ENCODE measurements around the gene RSPH9. TPM values are rescaled to one million over a fixed set of nuclear protein-coding genes. Genes with fewer than 3 reads are reported as not detected.

RSPH9 gene
- polyA plus RNA-seq, 3 donors, result 0.05 to 0.52 (median 0.13) TPM

GRCh38 chr6:43671011-43671800 lies 26.4 kb downstream of the RSPH9 start:
- Histone ChIP-seq H3K27me3 (ENCODE audit: control insufficient read depth in 2 of 2, insufficient read depth in 2 of 2, low read length in 2 of 2) (peaks cover 0 to 3% of the 10 kb centered on the region in 2 donors), H2AFZ (ENCODE audit: insufficient read depth, low read depth, low read length, poor library complexity, severe bottlenecking) (no peak overlapping the region), H4K20me1 (ENCODE audit: insufficient read depth, low read length) (peaks cover 11% of the 10 kb centered on the region), H3K27ac (ENCODE audit: low read depth in 1 of 2, low read length in 2 of 2) (no peak overlapping the region), H3K4me2 (replicated peaks; ENCODE audit: extremely low read depth, low read length, poor library complexity, severe bottlenecking) (no peak overlapping the region), H3K4me3 (replicated peaks in 1 of 3; ENCODE audit: low read depth in 2 of 3, low read length in 3 of 3) (no peak overlapping the region), H3K4me1 (ENCODE audit: control insufficient read depth in 1 of 2, insufficient read depth in 2 of 2, low read length in 2 of 2) (peaks cover 8 to 14% of the 10 kb centered on the region in 2 donors), H3K9ac (ENCODE audit: insufficient read depth, low read length, poor library complexity, severe bottlenecking) (no peak overlapping the region), H3K79me2 (ENCODE audit: insufficient read depth, low read length) (no peaks in the 10 kb centered on the region), H3K36me3 (replicated peaks in 1 of 2; ENCODE audit: control insufficient read depth in 1 of 2, insufficient read depth in 2 of 2, low read length in 2 of 2) (peaks cover 51 to 65% of the 10 kb centered on the region in 2 donors), H3K9me3 (replicated peaks in 1 of 2; ENCODE audit: control insufficient read depth in 1 of 2, insufficient read depth in 1 of 2, low read length in 2 of 2) (no peaks in the 10 kb centered on the region)
- H3K36me3 Mint-ChIP-seq, result peaks cover 56 to 69% of the 10 kb centered on the region in 2 donors
- H3K4me1 Mint-ChIP-seq, result peaks cover 16% of the 10 kb centered on the region
- intact Hi-C loops (cut with micrococcal nuclease), result no loop called here
- no peak overlapping the region for H3K4me3 Mint-ChIP-seq
- H3K27me3 Mint-ChIP-seq (ENCODE audit: low read depth in 3 of 3), result peaks cover 6 to 13% (median 10%) of the 10 kb centered on the region in 3 donors
- 92% methylated on average over 6 of the region's 8 CpGs for WGBS (ENCODE audit: insufficient coverage)
- no peak overlapping the region for H3K27ac Mint-ChIP-seq
- no peak for DNase-seq
- no peak for TF ChIP-seq CTCF (IDR thresholded peaks at IDR 0.05)
- H3K9me3 Mint-ChIP-seq, result no peaks in the 10 kb centered on the region

- Histone ChIP-seq H4K20me1 (ENCODE audit: insufficient read depth, low read length) (peaks cover 16% of the 10 kb centered on the region), H3K9me3 (replicated peaks in 1 of 2; ENCODE audit: control insufficient read depth in 1 of 2, insufficient read depth in 1 of 2, low read length in 2 of 2) (no peaks in the 10 kb centered on the region), H2AFZ (ENCODE audit: insufficient read depth, low read depth, low read length, poor library complexity, severe bottlenecking) (no peak overlapping the region), H3K27ac (ENCODE audit: low read depth in 1 of 2, low read length in 2 of 2) (no peak overlapping the region), H3K27me3 (ENCODE audit: control insufficient read depth in 2 of 2, insufficient read depth in 2 of 2, low read length in 2 of 2) (peaks cover 0 to 3% of the 10 kb centered on the region in 2 donors), H3K4me1 (ENCODE audit: control insufficient read depth in 1 of 2, insufficient read depth in 2 of 2, low read length in 2 of 2) (peaks cover 8 to 14% of the 10 kb centered on the region in 2 donors), H3K9ac (ENCODE audit: insufficient read depth, low read length, poor library complexity, severe bottlenecking) (no peak overlapping the region), H3K4me3 (replicated peaks in 1 of 3; ENCODE audit: low read depth in 2 of 3, low read length in 3 of 3) (no peak overlapping the region), H3K36me3 (replicated peaks in 1 of 2; ENCODE audit: control insufficient read depth in 1 of 2, insufficient read depth in 2 of 2, low read length in 2 of 2) (peaks cover 59 to 74% of the 10 kb centered on the region in 2 donors), H3K4me2 (replicated peaks; ENCODE audit: extremely low read depth, low read length, poor library complexity, severe bottlenecking) (no peak overlapping the region), H3K79me2 (ENCODE audit: insufficient read depth, low read length) (no peaks in the 10 kb centered on the region)
- TF ChIP-seq CTCF (IDR thresholded peaks at IDR 0.05), result no peak
- no peak for DNase-seq
- Mint-ChIP-seq H3K36me3 (peaks cover 64 to 78% of the 10 kb centered on the region in 2 donors), H3K4me3 (no peak overlapping the region), H3K27ac (no peak overlapping the region), H3K27me3 (ENCODE audit: low read depth in 3 of 3) (peaks cover 6 to 13% (median 10%) of the 10 kb centered on the region in 3 donors), H3K9me3 (no peaks in the 10 kb centered on the region), H3K4me1 (peaks cover 15% of the 10 kb centered on the region)
- 93% methylated on average over 12 of the region's 16 CpGs for WGBS (ENCODE audit: insufficient coverage)
- intact Hi-C loops (cut with micrococcal nuclease), result no loop called here
Observed at GRCh38 chr6:43671801-43672690, 27.2 kb downstream of the RSPH9 start.
